TTC549 (cell line): Measurements from ENCODE around the gene BTBD16.

Experiments
- FAIRE-seq: peaks from 2 replicates; lab custom pipeline; 2012; peaks lifted over from hg19 to GRCh38; lab: Jason Lieb, UNC

Gene BTBD16

GRCh38 chr10:122248356-122249302 lies 22.5 kb upstream of the BTBD16 start:
- no peak for FAIRE-seq

- FAIRE-seq, result no peak
Measured at GRCh38 chr10:122249303-122249850, 21.7 kb upstream of the BTBD16 start.

- no peak for FAIRE-seq
Measured at GRCh38 chr10:122249991-122250750, 20.9 kb upstream of the BTBD16 start.

- FAIRE-seq, result no peak
Measured at GRCh38 chr10:122251459-122252255, 19.4 kb upstream of the BTBD16 start.

GRCh38 chr10:122252805-122253204 lies 18.3 kb upstream of the BTBD16 start:
- no peak for FAIRE-seq

GRCh38 chr10:122253605-122254004 lies 17.5 kb upstream of the BTBD16 start:
- FAIRE-seq, result no peak

GRCh38 chr10:122254831-122255230 lies 16.3 kb upstream of the BTBD16 start:
- FAIRE-seq, result no peak

- no peak for FAIRE-seq
Measured at GRCh38 chr10:122255509-122256301, 15.4 kb upstream of the BTBD16 start.

GRCh38 chr10:122257041-122257440 lies 14.1 kb upstream of the BTBD16 start:
- FAIRE-seq, result no peak

GRCh38 chr10:122258136-122259074 lies 12.7 kb upstream of the BTBD16 start:
- FAIRE-seq, result no peak

- no peak for FAIRE-seq
Measured at GRCh38 chr10:122259075-122259466, 12.0 kb upstream of the BTBD16 start.

- FAIRE-seq, result no peak
Measured at GRCh38 chr10:122261584-122261983, 9.5 kb upstream of the BTBD16 start.

GRCh38 chr10:122263971-122264370 lies 7.1 kb upstream of the BTBD16 start:
- FAIRE-seq, result no peak

- FAIRE-seq, result no peak
Measured at GRCh38 chr10:122264436-122264835, 6.7 kb upstream of the BTBD16 start.

GRCh38 chr10:122264931-122265330 lies 6.2 kb upstream of the BTBD16 start:
- FAIRE-seq, result no peak

- FAIRE-seq, result no peak
Measured at GRCh38 chr10:122265896-122266295, 5.2 kb upstream of the BTBD16 start.

- no peak for FAIRE-seq
Measured at GRCh38 chr10:122267849-122268737, 3.0 kb upstream of the BTBD16 start.

- no peak for FAIRE-seq
Measured at GRCh38 chr10:122269059-122269687, 1.9 kb upstream of the BTBD16 start.
